Panc1 (cell line): ENCODE measurements around the gene USF3. TPM values are rescaled to one million over a fixed set of nuclear protein-coding genes. Genes with fewer than 3 reads are reported as not detected.

ENCODE experiments used
- ATAC-seq: fragments of 200-7000 bp; cut with Tn5 transposase; 2 replicates; pipeline ENCODE4 v1.9.1; 2020; ENCODE audit warnings: mild to moderate bottlenecking, moderate library complexity
- BruUV-seq: library from RNA; stranded (reverse); fragments of 400-500 nt; replicated peaks from 2 replicates; lab custom pipeline; 2021; lab: Mats Ljungman, UMichigan
- CTCF ChIA-PET: fragments of 300-600 bp; sonication (Branson Sonifier 250); formaldehyde crosslinking; loops from one replicate; lab custom pipeline; 2022; ENCODE audit warnings: antibody characterized with exemption; lab: Charles Lee
- POLR2A ChIA-PET: fragments of 300-600 bp; sonication (Branson Sonifier 250); formaldehyde crosslinking; loops from one replicate; lab custom pipeline; 2022; ENCODE audit warnings: antibody characterized with exemption; lab: Charles Lee
- DNase-seq: peaks from one replicate; pipeline ENCODE4 v3.0.0-alpha.2; 2010; ENCODE audit warnings: low read depth, low spot score
- H3K27ac ChIP-seq: 2 replicates; pipeline ENCODE4 v1.5.1; 2011; ENCODE audit warnings: mild to moderate bottlenecking, low read length, inconsistent platforms
- H3K27me3 ChIP-seq: fragments of 200-500 bp; sonication (Bioruptor generic); 2 replicates; pipeline ENCODE4 v1.6.0; 2014; ENCODE audit warnings: low read length, inconsistent platforms; ENCODE audit not compliant: control insufficient read depth, insufficient read depth
- H3K36me3 ChIP-seq: fragments of 200-500 bp; sonication (Bioruptor generic); 2 replicates; pipeline ENCODE4 v1.5.1; 2014; ENCODE audit warnings: inconsistent platforms, mild to moderate bottlenecking, low read length, moderate library complexity; ENCODE audit not compliant: control insufficient read depth, insufficient read depth
- H3K4me1 ChIP-seq: 2 replicates; pipeline ENCODE4 v1.5.1; 2011; ENCODE audit warnings: inconsistent platforms, mild to moderate bottlenecking, low read length, moderate library complexity; ENCODE audit not compliant: control insufficient read depth, insufficient read depth
- H3K4me3 ChIP-seq, 2 experiments: 2 replicates each; pipeline ENCODE4 v1.5.1; 2011 to 2012; ENCODE audit warnings: low read depth in 2 of 2, low read length in 2 of 2, mild to moderate bottlenecking in 2 of 2, inconsistent platforms in 1 of 2, moderate library complexity in 1 of 2
- H3K9me3 ChIP-seq: fragments of 200-500 bp; sonication (Bioruptor generic); 2 replicates; pipeline ENCODE4 v1.5.1; 2014; ENCODE audit warnings: low read depth, mild to moderate bottlenecking, inconsistent platforms, low read length, moderate library complexity; ENCODE audit not compliant: control insufficient read depth, insufficient read depth
- POLR2AphosphoS5 ChIP-seq: IDR thresholded peaks from 2 replicates; pipeline ENCODE4 v1.6.1; 2012; ENCODE audit warnings: mild to moderate bottlenecking, low read depth, low read length, moderate library complexity
- SIN3A ChIP-seq: IDR thresholded peaks from 2 replicates; pipeline ENCODE4 v1.6.1; 2012; ENCODE audit warnings: low read depth, mild to moderate bottlenecking, low read length, moderate library complexity, borderline replicate concordance; ENCODE audit not compliant: insufficient read depth
- TCF7L2 ChIP-seq: IDR thresholded peaks from 2 replicates; pipeline ENCODE4 v1.6.1; 2011; ENCODE audit warnings: mild to moderate bottlenecking, low read depth, low read length, inconsistent platforms
- in situ Hi-C: cut with HindIII; loops from 2 replicates; pipeline ENCODE4 v1.10.0; 2016; ENCODE audit warnings: low sequenced_read_pairs, low pct_unique_long_range_greater_than_20kb
- intact Hi-C: fragments of 100-400 bp; cut with micrococcal nuclease; formaldehyde crosslinking; loops from one replicate; pipeline ENCODE4 v1.10.0; 2022; ENCODE audit not compliant: unreplicated experiment
- total RNA-seq: library from RNA; stranded (reverse); gene quantifications from one replicate; pipeline ENCODE4 v1.2.1, GENCODE V29; 2021; ENCODE audit not compliant: unreplicated experiment
- TF ChIP-seq, protein P1 (sequence below), 2 experiments: IDR thresholded peaks; 2 replicates each; pipeline ENCODE4 v1.6.1; 2011 to 2012; ENCODE audit warnings: low read depth in 2 of 2, control low read depth in 1 of 2, low read length in 1 of 2, mild to moderate bottlenecking in 1 of 2, moderate library complexity in 1 of 2; ENCODE audit not compliant: insufficient read depth in 1 of 2
- TF ChIP-seq, protein P2 (sequence below): fragments of 450-650 bp; IDR thresholded peaks from 2 replicates; pipeline ENCODE4 v1.5.1; 2017; ENCODE audit warnings: mild to moderate bottlenecking

The USF3 gene
- total RNA-seq, 1 experiment from 2014 or later = 18.2 TPM

DNA sequence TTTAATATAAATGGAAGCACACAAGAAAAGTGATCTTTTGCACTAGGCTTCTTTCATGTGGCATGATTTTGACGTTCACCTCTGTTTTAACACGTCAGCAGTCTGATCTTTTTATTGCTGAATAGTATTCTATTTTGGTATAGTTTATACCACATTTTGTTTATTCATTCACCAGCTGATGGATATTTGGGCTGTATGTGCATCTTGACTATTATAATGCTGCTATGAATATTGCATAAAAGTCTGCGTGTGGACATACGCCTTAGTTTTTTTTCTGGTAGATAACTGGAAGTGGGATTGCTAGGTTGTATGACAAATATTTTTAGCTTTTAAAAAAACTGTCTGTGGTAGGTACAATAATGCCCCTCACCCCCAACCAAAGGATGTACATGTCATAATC, 35.3 kb upstream of the USF3 start:
- TF ChIP-seq SIN3A (no peak), TCF7L2 (no peak), POLR2AphosphoS5 (no peak)
- TF ChIP-seq, protein P1, sequence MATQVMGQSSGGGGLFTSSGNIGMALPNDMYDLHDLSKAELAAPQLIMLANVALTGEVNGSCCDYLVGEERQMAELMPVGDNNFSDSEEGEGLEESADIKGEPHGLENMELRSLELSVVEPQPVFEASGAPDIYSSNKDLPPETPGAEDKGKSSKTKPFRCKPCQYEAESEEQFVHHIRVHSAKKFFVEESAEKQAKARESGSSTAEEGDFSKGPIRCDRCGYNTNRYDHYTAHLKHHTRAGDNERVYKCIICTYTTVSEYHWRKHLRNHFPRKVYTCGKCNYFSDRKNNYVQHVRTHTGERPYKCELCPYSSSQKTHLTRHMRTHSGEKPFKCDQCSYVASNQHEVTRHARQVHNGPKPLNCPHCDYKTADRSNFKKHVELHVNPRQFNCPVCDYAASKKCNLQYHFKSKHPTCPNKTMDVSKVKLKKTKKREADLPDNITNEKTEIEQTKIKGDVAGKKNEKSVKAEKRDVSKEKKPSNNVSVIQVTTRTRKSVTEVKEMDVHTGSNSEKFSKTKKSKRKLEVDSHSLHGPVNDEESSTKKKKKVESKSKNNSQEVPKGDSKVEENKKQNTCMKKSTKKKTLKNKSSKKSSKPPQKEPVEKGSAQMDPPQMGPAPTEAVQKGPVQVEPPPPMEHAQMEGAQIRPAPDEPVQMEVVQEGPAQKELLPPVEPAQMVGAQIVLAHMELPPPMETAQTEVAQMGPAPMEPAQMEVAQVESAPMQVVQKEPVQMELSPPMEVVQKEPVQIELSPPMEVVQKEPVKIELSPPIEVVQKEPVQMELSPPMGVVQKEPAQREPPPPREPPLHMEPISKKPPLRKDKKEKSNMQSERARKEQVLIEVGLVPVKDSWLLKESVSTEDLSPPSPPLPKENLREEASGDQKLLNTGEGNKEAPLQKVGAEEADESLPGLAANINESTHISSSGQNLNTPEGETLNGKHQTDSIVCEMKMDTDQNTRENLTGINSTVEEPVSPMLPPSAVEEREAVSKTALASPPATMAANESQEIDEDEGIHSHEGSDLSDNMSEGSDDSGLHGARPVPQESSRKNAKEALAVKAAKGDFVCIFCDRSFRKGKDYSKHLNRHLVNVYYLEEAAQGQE (IDR thresholded peaks at IDR 0.05; ENCODE audit: insufficient read depth in 1 of 2, low read depth in 2 of 2, low read length in 1 of 2) = no peak
- TF ChIP-seq, protein P2, sequence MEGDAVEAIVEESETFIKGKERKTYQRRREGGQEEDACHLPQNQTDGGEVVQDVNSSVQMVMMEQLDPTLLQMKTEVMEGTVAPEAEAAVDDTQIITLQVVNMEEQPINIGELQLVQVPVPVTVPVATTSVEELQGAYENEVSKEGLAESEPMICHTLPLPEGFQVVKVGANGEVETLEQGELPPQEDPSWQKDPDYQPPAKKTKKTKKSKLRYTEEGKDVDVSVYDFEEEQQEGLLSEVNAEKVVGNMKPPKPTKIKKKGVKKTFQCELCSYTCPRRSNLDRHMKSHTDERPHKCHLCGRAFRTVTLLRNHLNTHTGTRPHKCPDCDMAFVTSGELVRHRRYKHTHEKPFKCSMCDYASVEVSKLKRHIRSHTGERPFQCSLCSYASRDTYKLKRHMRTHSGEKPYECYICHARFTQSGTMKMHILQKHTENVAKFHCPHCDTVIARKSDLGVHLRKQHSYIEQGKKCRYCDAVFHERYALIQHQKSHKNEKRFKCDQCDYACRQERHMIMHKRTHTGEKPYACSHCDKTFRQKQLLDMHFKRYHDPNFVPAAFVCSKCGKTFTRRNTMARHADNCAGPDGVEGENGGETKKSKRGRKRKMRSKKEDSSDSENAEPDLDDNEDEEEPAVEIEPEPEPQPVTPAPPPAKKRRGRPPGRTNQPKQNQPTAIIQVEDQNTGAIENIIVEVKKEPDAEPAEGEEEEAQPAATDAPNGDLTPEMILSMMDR = no peak
- DNase-seq (no peak), ATAC-seq (no peak)
- ChIA-PET POLR2A (no interaction called here), CTCF (no interaction called here)
- intact Hi-C loops = no loop called here
- H3K36me3 ChIP-seq = peaks cover 2% of the 10 kb centered on the region; the same call in 1 of the 2 replicates
- no TSS peak for BruUV-seq
- H3K4me1 ChIP-seq = peaks cover 14% of the 10 kb centered on the region
- in situ Hi-C loops = no loop called here
- no peaks in the 10 kb centered on the region for H3K9me3 ChIP-seq
- H3K27ac ChIP-seq = no peak overlapping the region
- H3K4me3 ChIP-seq = no peak overlapping the region
- H3K27me3 ChIP-seq = no peaks in the 10 kb centered on the region

DNA sequence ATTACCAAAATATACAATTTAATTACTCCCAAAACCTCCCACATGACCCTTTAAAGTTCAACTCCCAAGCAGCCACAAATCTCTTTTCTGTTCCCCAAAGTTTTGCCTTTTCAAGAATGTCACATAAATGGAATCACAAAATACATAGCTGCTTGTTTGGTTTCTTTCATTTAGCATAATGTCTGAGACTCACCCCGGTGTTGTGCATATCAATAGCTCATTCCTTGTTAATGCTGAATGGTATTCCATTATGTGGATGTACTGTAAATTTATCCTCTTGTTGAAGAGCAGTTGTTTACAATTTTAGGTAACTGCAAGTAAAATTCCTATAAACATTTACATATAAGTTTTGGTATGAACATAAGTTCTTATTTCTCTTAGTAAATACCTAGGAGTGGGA, 34.1 kb upstream of the USF3 start:
- ChIA-PET CTCF (no interaction called here), POLR2A (interaction anchor here (0.5 kb wide), 1 partner anchor 86 kb away, joined by 7 read pairs; no protein-coding TSS in a partner anchor)
- H3K27ac ChIP-seq = no peak overlapping the region
- H3K27me3 ChIP-seq = no peaks in the 10 kb centered on the region
- ATAC-seq (no peak), DNase-seq (no peak)
- intact Hi-C loops (no loop called here), in situ Hi-C loops (no loop called here)
- no TSS peak for BruUV-seq
- no peak overlapping the region for H3K4me3 ChIP-seq
- peaks cover 2% of the 10 kb centered on the region; the same call in 1 of the 2 replicates for H3K36me3 ChIP-seq
- no peaks in the 10 kb centered on the region for H3K9me3 ChIP-seq
- TF ChIP-seq TCF7L2 = no peak
- peaks cover 2% of the 10 kb centered on the region; the same call in 1 of the 2 replicates for H3K4me1 ChIP-seq

DNA sequence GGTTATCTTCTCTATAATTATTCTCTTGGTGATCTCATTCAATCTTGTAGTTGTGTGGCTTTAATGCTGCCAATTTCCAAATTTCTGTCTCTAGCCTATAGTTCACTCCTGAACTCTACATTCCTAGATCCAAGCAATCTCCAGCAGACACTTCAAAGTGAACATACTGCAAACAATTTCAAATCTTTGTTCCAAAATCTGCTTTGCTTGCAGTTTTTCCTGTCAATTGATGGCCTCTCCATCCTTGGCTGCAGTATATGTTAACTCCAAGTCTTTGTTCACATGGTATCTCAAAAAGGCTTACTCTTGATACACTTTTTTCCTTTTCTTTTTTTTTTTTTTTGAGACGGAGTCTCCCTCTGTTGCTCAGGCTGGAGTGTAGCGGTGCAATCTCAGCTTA, 32.2 kb upstream of the USF3 start:
- CTCF ChIA-PET = no interaction called here
- BruUV-seq = no TSS peak
- intact Hi-C loops = no loop called here
- H3K36me3 ChIP-seq = peaks cover 2% of the 10 kb centered on the region; the same call in 1 of the 2 replicates
- TF ChIP-seq, protein P2 = 0 out of 2 replicates have a peak, but pooled peaks have one; percentile 4
- TF ChIP-seq POLR2AphosphoS5 = no peak
- H3K4me1 ChIP-seq = no peaks in the 10 kb centered on the region
- in situ Hi-C loops = no loop called here
- no peak for DNase-seq
- H3K4me3 ChIP-seq = no peak overlapping the region
- ATAC-seq = no peak
- POLR2A ChIA-PET = no interaction called here
- H3K27me3 ChIP-seq = no peaks in the 10 kb centered on the region
- no peak overlapping the region for H3K27ac ChIP-seq
- no peaks in the 10 kb centered on the region for H3K9me3 ChIP-seq
